ENCODE measurements around the gene CHRNE. TPM values are rescaled to one million over a fixed set of nuclear protein-coding genes. Genes with fewer than 3 reads are reported as not detected.
"Not testable (repeated sequence)": the region's sequence is repeated elsewhere in the genome, so short reads cannot be mapped to it uniquely, and the experiment has no call there.

CHRNE gene
- total and polyA plus RNA-seq, 2 donors (not counting 1 experiment from before 2014, with no cell fraction given) = 0.19 to 0.66 TPM

DNA sequence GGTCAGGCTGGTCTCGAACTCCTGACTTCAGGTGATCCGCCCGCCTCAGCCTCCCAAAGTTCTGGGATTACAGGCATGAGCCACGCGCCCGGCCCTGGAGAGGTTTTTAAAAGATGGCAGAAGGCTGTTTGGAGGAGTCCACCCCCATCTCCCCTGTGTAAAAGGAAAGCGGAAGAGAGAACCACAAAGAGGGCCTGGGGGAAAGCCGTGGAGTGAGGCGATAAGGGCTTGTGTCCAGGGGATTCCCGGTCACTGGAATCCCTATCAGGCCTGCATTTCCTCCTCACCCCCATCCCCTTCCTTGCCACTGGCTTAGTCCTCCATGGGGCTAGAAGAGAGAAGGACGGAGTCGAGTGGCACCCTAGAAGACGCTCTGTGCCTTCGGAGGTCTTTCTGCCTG, 29.1 kb upstream of the CHRNE start, which contains the start of gene GP1BA:
TSS of gene GP1BA (plus strand) at position 315 of the 400 bp plus-strand sequence. CDS start 328 bp downstream, outside the sequence.
- H3K9me3 ChIP-seq (ENCODE audit: control insufficient read depth, insufficient read depth, low read depth, low read length) = no peaks in the 10 kb centered on the region
- H3K27me3 ChIP-seq (ENCODE audit: control insufficient read depth, insufficient read depth, low read length) = no peaks in the 10 kb centered on the region
- no peaks in the 10 kb centered on the region for H3K79me2 ChIP-seq (ENCODE audit: control insufficient read depth, insufficient read depth, low read length)
- H3K4me3 ChIP-seq (replicated peaks in 1 of 4; ENCODE audit: control extremely low read depth in 1 of 4, insufficient read depth in 1 of 4, low read depth in 3 of 4, low read length in 4 of 4) = no peak within 1 kb of the TSS
- H3K9ac ChIP-seq (ENCODE audit: insufficient read depth, low read length) = no peak within 1 kb of the TSS
- H3K36me3 ChIP-seq (ENCODE audit: control insufficient read depth, insufficient read depth, low read length) = peaks cover 6% of the 10 kb centered on the region
- DNase-seq (ENCODE audit: low read depth in 2 of 2) = no peak
- H3K4me1 ChIP-seq (ENCODE audit: control insufficient read depth, extremely low read depth, insufficient read depth, low read length) = peaks cover 3% of the 10 kb centered on the region
- H2AFZ ChIP-seq (ENCODE audit: low read length) = no peak within 1 kb of the TSS
- no peaks in the 10 kb centered on the region for H4K20me1 ChIP-seq (ENCODE audit: control insufficient read depth, extremely low read depth, insufficient read depth, low read length)
- H3K4me2 ChIP-seq (ENCODE audit: extremely low read depth, insufficient read depth, low read length) = no peak within 1 kb of the TSS
- H3K27ac ChIP-seq (ENCODE audit: insufficient read depth, low read length) = no peak within 1 kb of the TSS
- TF ChIP-seq, protein P1, sequence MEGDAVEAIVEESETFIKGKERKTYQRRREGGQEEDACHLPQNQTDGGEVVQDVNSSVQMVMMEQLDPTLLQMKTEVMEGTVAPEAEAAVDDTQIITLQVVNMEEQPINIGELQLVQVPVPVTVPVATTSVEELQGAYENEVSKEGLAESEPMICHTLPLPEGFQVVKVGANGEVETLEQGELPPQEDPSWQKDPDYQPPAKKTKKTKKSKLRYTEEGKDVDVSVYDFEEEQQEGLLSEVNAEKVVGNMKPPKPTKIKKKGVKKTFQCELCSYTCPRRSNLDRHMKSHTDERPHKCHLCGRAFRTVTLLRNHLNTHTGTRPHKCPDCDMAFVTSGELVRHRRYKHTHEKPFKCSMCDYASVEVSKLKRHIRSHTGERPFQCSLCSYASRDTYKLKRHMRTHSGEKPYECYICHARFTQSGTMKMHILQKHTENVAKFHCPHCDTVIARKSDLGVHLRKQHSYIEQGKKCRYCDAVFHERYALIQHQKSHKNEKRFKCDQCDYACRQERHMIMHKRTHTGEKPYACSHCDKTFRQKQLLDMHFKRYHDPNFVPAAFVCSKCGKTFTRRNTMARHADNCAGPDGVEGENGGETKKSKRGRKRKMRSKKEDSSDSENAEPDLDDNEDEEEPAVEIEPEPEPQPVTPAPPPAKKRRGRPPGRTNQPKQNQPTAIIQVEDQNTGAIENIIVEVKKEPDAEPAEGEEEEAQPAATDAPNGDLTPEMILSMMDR (conservative IDR thresholded peaks at IDR 0.05 in 1 of 2, IDR thresholded peaks at IDR 0.05 in 1 of 2; ENCODE audit: low read depth in 1 of 2, low read length in 2 of 2) = no peak
- no peak for TF ChIP-seq EZH2 (IDR thresholded peaks at IDR 0.05; ENCODE audit: low read length, missing control alignments)

DNA sequence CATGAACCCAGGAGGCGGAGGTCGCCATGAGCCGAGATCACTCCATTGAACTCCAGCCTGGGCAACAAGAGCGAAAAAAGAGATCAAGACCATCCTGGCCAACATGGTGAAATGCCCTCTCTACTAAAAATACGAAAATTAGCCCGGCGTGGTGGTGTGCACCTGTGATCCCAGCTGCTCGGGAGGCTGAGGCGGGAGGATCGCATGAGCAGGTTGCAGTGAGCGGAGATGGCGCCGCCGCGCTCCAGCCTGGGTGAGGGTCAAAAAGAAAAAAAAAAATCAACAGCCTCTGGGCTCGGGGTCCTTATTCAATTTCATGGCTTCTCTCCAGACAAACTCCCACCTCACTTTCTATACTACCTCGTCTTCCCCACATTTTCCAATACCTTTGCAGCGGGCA, 26.0 kb upstream of the CHRNE start:
- Histone ChIP-seq H3K27me3 (ENCODE audit: control insufficient read depth, insufficient read depth, low read length) (no peaks in the 10 kb centered on the region), H3K4me3 (replicated peaks in 1 of 4; ENCODE audit: control extremely low read depth in 1 of 4, insufficient read depth in 1 of 4, low read depth in 3 of 4, low read length in 4 of 4) (no peak overlapping the region), H2AFZ (ENCODE audit: low read length) (no peak overlapping the region), H4K20me1 (ENCODE audit: control insufficient read depth, extremely low read depth, insufficient read depth, low read length) (no peaks in the 10 kb centered on the region), H3K27ac (ENCODE audit: insufficient read depth, low read length) (no peak overlapping the region), H3K9me3 (ENCODE audit: control insufficient read depth, insufficient read depth, low read depth, low read length) (no peaks in the 10 kb centered on the region), H3K9ac (ENCODE audit: insufficient read depth, low read length) (no peak overlapping the region), H3K79me2 (ENCODE audit: control insufficient read depth, insufficient read depth, low read length) (no peaks in the 10 kb centered on the region), H3K36me3 (ENCODE audit: control insufficient read depth, insufficient read depth, low read length) (no peaks in the 10 kb centered on the region), H3K4me1 (ENCODE audit: control insufficient read depth, extremely low read depth, insufficient read depth, low read length) (no peaks in the 10 kb centered on the region), H3K4me2 (ENCODE audit: extremely low read depth, insufficient read depth, low read length) (no peak overlapping the region)
- TF ChIP-seq, protein P1 (conservative IDR thresholded peaks at IDR 0.05 in 1 of 2, IDR thresholded peaks at IDR 0.05 in 1 of 2; ENCODE audit: low read depth in 1 of 2, low read length in 2 of 2) = no peak
- TF ChIP-seq EZH2 (IDR thresholded peaks at IDR 0.05; ENCODE audit: low read length, missing control alignments) = no peak
- no peak for DNase-seq (ENCODE audit: low read depth in 2 of 2)

DNA sequence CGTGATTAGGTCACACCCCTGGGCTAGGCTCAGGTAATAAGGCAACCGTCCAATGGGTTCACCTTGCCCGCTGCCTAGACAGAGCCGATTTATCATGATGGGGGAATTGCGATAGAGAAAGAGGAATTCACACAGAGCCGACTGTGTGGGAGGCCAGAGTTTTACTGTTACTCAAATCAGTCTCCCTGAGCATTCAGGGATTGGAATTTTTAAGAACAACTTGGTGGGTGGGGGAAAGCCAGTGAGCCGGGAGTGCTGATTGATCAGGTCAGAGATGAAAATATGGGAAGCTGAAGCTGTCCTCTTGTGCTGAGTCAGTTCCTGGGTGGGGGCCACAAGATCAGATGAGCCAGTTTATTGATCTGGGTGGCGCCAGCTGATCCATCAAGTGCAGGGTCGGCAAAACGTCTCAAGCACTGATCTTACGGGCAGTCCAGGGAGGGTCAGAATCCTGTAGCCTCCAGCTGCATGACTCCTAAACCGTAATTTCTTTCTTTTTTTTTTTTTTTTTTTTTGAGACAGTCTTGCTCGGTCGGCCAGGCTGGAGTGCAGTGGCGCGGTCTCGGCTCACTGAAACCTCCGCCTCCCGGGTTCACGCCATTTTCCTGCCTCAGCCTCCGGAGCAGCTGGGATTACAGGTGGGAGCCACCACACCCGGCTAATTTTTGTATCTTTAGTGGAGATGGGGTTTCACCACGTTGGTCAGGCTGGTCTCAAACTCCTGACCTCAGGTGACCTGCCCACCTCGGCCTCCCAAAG, 23.9 kb upstream of the CHRNE start:
- DNase-seq (ENCODE audit: low read depth in 2 of 2); H2AFZ ChIP-seq (ENCODE audit: low read length); H3K9ac ChIP-seq (ENCODE audit: insufficient read depth, low read length); H3K9me3 ChIP-seq (ENCODE audit: control insufficient read depth, insufficient read depth, low read depth, low read length); H3K4me1 ChIP-seq (ENCODE audit: control insufficient read depth, extremely low read depth, insufficient read depth, low read length); H3K79me2 ChIP-seq (ENCODE audit: control insufficient read depth, insufficient read depth, low read length); H3K27me3 ChIP-seq (ENCODE audit: control insufficient read depth, insufficient read depth, low read length); H3K27ac ChIP-seq (ENCODE audit: insufficient read depth, low read length); H3K36me3 ChIP-seq (ENCODE audit: control insufficient read depth, insufficient read depth, low read length); H3K4me3 ChIP-seq (replicated peaks in 1 of 4; ENCODE audit: control extremely low read depth in 1 of 4, insufficient read depth in 1 of 4, low read depth in 3 of 4, low read length in 4 of 4); H3K4me2 ChIP-seq (ENCODE audit: extremely low read depth, insufficient read depth, low read length); H4K20me1 ChIP-seq (ENCODE audit: control insufficient read depth, extremely low read depth, insufficient read depth, low read length): not testable (repeated sequence)

Data from fibroblast of lung (primary cell).